Astrocyte (in vitro differentiated cells and primary cell): ENCODE measurements around the gene RNF175. TPM values are rescaled to one million over a fixed set of nuclear protein-coding genes. Genes with fewer than 3 reads are reported as not detected.
A peak's percentile ranks its signal among the peaks of the same experiment; 100 is the strongest.

Source experiments
- DNase-seq: peaks from one replicate; pipeline ENCODE4 v3.0.0-alpha.2; 2010; ENCODE audit warnings: low read depth
- FAIRE-seq: peaks from 2 replicates; lab custom pipeline; 2011; peaks lifted over from hg19 to GRCh38; lab: Jason Lieb, UNC
- H2AFZ ChIP-seq: 2 replicates; pipeline ENCODE4 v1.6.0; 2012; ENCODE audit warnings: low read depth, low read length, inconsistent platforms
- H3K27ac ChIP-seq: 2 replicates; pipeline ENCODE4 v1.5.1; 2011; ENCODE audit warnings: low read depth, low read length, inconsistent platforms
- H3K27me3 ChIP-seq: 2 replicates; pipeline ENCODE4 v1.6.0; 2011; ENCODE audit warnings: low read length, inconsistent platforms; ENCODE audit not compliant: insufficient read depth
- H3K36me3 ChIP-seq: 2 replicates; pipeline ENCODE4 v1.5.1; 2011; ENCODE audit warnings: low read length, inconsistent platforms; ENCODE audit not compliant: insufficient read depth
- H3K4me1 ChIP-seq: 2 replicates; pipeline ENCODE4 v1.5.1; 2011; ENCODE audit warnings: low read length, inconsistent platforms; ENCODE audit not compliant: insufficient read depth
- H3K4me2 ChIP-seq: 2 replicates; pipeline ENCODE4 v1.6.0; 2012; ENCODE audit warnings: low read length, inconsistent platforms
- H3K4me3 ChIP-seq: 2 replicates; pipeline ENCODE4 v1.5.1; 2011; ENCODE audit warnings: low read depth, mild to moderate bottlenecking, low read length, inconsistent platforms; ENCODE audit not compliant: insufficient read depth
- H3K79me2 ChIP-seq: 2 replicates; pipeline ENCODE4 v1.6.0; 2012; ENCODE audit warnings: mild to moderate bottlenecking, low read length, inconsistent platforms; ENCODE audit not compliant: insufficient read depth
- H3K9ac ChIP-seq: 2 replicates; pipeline ENCODE4 v1.6.0; 2012; ENCODE audit warnings: mild to moderate bottlenecking, low read length, inconsistent platforms
- H3K9me3 ChIP-seq: 2 replicates; pipeline ENCODE4 v1.5.1; 2012; ENCODE audit warnings: low read depth, mild to moderate bottlenecking, low read length, inconsistent platforms; ENCODE audit not compliant: insufficient read depth
- H4K20me1 ChIP-seq: 2 replicates; pipeline ENCODE4 v1.6.0; 2012; ENCODE audit warnings: low read length, inconsistent platforms; ENCODE audit not compliant: insufficient read depth
- H3K27ac Mint-ChIP-seq: one replicate; pipeline ENCODE4 v1.8.0; 2021; ENCODE audit warnings: mild to moderate bottlenecking, mixed read lengths; ENCODE audit not compliant: unreplicated experiment
- H3K27me3 Mint-ChIP-seq: one replicate; pipeline ENCODE4 v1.8.0; 2021; ENCODE audit warnings: low read depth, mixed read lengths; ENCODE audit not compliant: unreplicated experiment
- H3K36me3 Mint-ChIP-seq: one replicate; pipeline ENCODE4 v1.8.0; 2021; ENCODE audit warnings: low read depth, mixed read lengths; ENCODE audit not compliant: unreplicated experiment
- H3K4me1 Mint-ChIP-seq: one replicate; pipeline ENCODE4 v1.8.0; 2021; ENCODE audit warnings: low read depth, mixed read lengths; ENCODE audit not compliant: unreplicated experiment
- H3K4me3 Mint-ChIP-seq: one replicate; pipeline ENCODE4 v1.8.0; 2021; ENCODE audit warnings: mild to moderate bottlenecking, moderate library complexity, mixed read lengths; ENCODE audit not compliant: unreplicated experiment
- H3K9me3 Mint-ChIP-seq: one replicate; pipeline ENCODE4 v1.8.0; 2021; ENCODE audit warnings: mild to moderate bottlenecking, mixed read lengths; ENCODE audit not compliant: unreplicated experiment
- EZH2 ChIP-seq: IDR thresholded peaks from 2 replicates; pipeline ENCODE4 v1.6.1; 2012; ENCODE audit warnings: mild to moderate bottlenecking, low read length, inconsistent platforms; ENCODE audit not compliant: insufficient read depth
- total RNA-seq: library from RNA; stranded (reverse); gene quantifications from 2 replicates; pipeline ENCODE4 v1.2.1, GENCODE V29; 2021
- TF ChIP-seq, protein P1 (sequence below): IDR thresholded peaks from 2 replicates; pipeline ENCODE4 v1.5.1; 2011; ENCODE audit warnings: low read depth, mild to moderate bottlenecking, inconsistent platforms, low read length, moderate library complexity; ENCODE audit not compliant: insufficient read depth

RNF175 gene
- total RNA-seq, 1 donor from 2014 or later: 1.0 TPM

DNA sequence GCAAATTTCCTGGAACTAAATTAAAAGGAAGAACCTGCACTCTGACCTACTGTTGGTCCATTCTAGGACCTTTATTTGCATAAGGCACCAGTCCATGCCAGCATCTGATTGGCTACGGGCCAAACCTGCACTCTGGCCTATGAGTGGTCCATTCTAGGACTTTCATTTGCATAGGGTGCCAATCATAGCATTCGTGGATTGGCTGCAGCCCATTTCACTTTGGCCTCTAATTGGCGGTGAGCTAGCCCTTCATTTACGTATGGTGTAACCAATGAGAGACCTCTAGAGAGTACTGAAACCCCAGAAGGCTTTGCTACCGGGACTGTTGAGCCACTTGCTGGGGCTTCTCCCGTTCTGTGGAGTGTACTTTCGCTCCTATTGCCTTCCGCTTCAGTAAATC, 6.1 kb upstream of the RNF175 start:
- Histone ChIP-seq H3K36me3 (no peaks in the 10 kb centered on the region), H3K9me3 (no peaks in the 10 kb centered on the region), H3K79me2 (no peaks in the 10 kb centered on the region), H3K9ac (no peak overlapping the region), H3K27me3 (peaks cover 4% of the 10 kb centered on the region), H3K4me2 (no peak overlapping the region), H2AFZ (no peak overlapping the region), H3K4me1 (no peaks in the 10 kb centered on the region), H3K4me3 (no peak overlapping the region), H4K20me1 (no peaks in the 10 kb centered on the region), H3K27ac (no peak overlapping the region)
- Mint-ChIP-seq H3K9me3 (no peaks in the 10 kb centered on the region), H3K4me1 (peaks cover 18% of the 10 kb centered on the region), H3K27ac (no peak overlapping the region), H3K36me3 (peaks cover 2% of the 10 kb centered on the region), H3K4me3 (no peak overlapping the region), H3K27me3 (peaks cover 7% of the 10 kb centered on the region)
- no peak for DNase-seq
- no peak for FAIRE-seq
- TF ChIP-seq, protein P1, sequence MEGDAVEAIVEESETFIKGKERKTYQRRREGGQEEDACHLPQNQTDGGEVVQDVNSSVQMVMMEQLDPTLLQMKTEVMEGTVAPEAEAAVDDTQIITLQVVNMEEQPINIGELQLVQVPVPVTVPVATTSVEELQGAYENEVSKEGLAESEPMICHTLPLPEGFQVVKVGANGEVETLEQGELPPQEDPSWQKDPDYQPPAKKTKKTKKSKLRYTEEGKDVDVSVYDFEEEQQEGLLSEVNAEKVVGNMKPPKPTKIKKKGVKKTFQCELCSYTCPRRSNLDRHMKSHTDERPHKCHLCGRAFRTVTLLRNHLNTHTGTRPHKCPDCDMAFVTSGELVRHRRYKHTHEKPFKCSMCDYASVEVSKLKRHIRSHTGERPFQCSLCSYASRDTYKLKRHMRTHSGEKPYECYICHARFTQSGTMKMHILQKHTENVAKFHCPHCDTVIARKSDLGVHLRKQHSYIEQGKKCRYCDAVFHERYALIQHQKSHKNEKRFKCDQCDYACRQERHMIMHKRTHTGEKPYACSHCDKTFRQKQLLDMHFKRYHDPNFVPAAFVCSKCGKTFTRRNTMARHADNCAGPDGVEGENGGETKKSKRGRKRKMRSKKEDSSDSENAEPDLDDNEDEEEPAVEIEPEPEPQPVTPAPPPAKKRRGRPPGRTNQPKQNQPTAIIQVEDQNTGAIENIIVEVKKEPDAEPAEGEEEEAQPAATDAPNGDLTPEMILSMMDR: no peak
- TF ChIP-seq EZH2: no peak

DNA sequence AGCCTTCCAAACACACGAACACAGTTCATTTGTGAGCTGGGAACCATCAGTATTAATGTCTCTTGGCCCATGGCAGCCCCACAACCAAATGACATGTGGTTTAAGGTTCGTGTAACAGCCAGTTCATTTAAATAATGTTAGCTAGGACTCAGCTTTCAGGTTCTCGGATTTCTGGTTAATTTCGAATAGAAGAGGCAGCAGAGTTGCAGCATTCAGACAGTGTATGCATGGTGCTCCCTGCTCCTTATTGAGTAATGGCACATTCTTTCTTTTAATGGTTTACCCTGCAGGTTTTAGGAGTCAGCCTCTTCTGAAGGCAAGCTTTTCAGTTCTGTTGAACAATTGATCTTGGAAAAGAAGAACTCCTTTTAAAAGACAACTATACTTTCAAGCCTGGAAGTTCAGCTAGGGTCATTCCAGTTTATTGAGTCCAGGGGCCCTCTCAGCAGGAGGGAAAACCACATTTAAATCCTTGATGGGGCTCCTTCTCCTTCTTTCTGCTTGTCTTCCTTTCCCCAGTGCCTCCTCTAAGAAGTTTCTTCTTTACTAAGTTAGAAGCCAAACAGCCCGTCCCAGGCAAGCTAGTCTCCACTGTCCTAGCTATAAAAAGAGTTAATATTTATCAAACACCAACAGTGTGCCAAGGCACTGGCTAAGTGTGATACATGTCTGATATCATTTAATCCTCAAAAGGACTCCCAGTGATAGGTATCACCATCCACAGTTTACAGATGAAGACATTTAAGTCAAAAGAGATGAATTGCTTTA, 5.0 kb upstream of the RNF175 start:
- Histone ChIP-seq H3K4me3 (no peak overlapping the region), H3K4me1 (peaks cover 5% of the 10 kb centered on the region), H3K27me3 (peaks cover 10% of the 10 kb centered on the region), H3K27ac (no peak overlapping the region), H3K4me2 (no peak overlapping the region), H2AFZ (no peak overlapping the region), H3K79me2 (no peaks in the 10 kb centered on the region), H3K36me3 (no peaks in the 10 kb centered on the region), H4K20me1 (no peaks in the 10 kb centered on the region), H3K9ac (no peak overlapping the region), H3K9me3 (no peaks in the 10 kb centered on the region)
- no peak for FAIRE-seq
- TF ChIP-seq, protein P1: no peak
- TF ChIP-seq EZH2: no peak
- no peaks in the 10 kb centered on the region for H3K9me3 Mint-ChIP-seq
- peaks cover 7% of the 10 kb centered on the region for H3K27me3 Mint-ChIP-seq
- H3K4me3 Mint-ChIP-seq: no peak overlapping the region
- H3K36me3 Mint-ChIP-seq: peaks cover 2% of the 10 kb centered on the region
- DNase-seq: peak; percentile 10
- no peak overlapping the region for H3K27ac Mint-ChIP-seq
- H3K4me1 Mint-ChIP-seq: peaks cover 18% of the 10 kb centered on the region

DNA sequence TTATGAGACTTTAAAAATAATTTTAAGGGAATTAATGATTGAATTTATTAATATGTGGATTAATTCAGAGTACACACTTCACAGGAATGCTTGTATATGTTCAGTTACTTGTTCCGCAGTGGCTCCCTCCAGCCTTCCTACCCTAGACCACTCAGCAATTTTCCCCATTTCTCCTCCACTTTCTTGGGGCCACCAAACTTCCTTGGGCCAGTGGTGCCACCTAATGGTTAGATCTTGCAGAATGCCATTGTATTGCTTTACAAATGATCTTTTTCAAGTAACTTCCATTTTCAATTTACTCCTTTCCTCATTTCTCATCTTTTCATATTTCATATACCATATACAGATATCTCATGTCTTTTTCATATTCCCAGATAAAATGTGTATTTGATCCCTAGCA, 3.6 kb upstream of the RNF175 start:
- H3K9me3 Mint-ChIP-seq: no peaks in the 10 kb centered on the region
- H3K27me3 Mint-ChIP-seq: peaks cover 14% of the 10 kb centered on the region
- Histone ChIP-seq H3K36me3 (no peaks in the 10 kb centered on the region), H4K20me1 (no peaks in the 10 kb centered on the region), H3K4me1 (peaks cover 12% of the 10 kb centered on the region), H3K4me3 (no peak overlapping the region), H2AFZ (no peak overlapping the region), H3K9ac (no peak overlapping the region), H3K27ac (no peak overlapping the region), H3K9me3 (no peaks in the 10 kb centered on the region), H3K79me2 (no peaks in the 10 kb centered on the region), H3K4me2 (no peak overlapping the region), H3K27me3 (peaks cover 17% of the 10 kb centered on the region)
- peaks cover 19% of the 10 kb centered on the region for H3K4me1 Mint-ChIP-seq
- H3K4me3 Mint-ChIP-seq: no peak overlapping the region
- H3K27ac Mint-ChIP-seq: no peak overlapping the region
- no peak for DNase-seq
- no peak for FAIRE-seq
- peaks cover 2% of the 10 kb centered on the region for H3K36me3 Mint-ChIP-seq
- no peak for TF ChIP-seq EZH2
- TF ChIP-seq, protein P1: peak; percentile 10
